ENCODE data around the gene GPR180.

The GPR180 gene

DNA sequence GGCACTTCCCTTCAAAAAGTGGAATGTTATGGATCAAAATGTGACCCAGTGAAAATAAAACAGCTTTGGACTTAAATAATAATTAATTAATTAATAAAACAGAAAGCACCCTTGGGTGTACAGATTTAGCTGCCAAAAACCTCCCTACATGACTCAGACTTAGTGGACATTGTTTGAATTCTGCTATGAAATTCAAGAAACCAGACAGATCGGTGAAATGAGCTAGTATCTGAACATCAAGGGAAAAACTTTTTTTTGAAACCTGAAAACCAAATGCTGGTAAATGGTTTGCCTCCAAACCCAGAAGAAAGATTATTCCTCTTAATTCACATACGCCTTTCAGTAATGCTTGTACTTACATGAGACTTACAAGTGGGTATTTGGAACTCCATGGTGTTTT is 77.2 kb downstream of the GPR180 start:
- no peak for DNase-seq (ENCODE audit: extremely low read depth, low read depth)
- H3K4me3 ChIP-seq (replicated peaks; ENCODE audit: low read depth, low read length) = no peak overlapping the region
- TF ChIP-seq, protein P1, sequence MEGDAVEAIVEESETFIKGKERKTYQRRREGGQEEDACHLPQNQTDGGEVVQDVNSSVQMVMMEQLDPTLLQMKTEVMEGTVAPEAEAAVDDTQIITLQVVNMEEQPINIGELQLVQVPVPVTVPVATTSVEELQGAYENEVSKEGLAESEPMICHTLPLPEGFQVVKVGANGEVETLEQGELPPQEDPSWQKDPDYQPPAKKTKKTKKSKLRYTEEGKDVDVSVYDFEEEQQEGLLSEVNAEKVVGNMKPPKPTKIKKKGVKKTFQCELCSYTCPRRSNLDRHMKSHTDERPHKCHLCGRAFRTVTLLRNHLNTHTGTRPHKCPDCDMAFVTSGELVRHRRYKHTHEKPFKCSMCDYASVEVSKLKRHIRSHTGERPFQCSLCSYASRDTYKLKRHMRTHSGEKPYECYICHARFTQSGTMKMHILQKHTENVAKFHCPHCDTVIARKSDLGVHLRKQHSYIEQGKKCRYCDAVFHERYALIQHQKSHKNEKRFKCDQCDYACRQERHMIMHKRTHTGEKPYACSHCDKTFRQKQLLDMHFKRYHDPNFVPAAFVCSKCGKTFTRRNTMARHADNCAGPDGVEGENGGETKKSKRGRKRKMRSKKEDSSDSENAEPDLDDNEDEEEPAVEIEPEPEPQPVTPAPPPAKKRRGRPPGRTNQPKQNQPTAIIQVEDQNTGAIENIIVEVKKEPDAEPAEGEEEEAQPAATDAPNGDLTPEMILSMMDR (IDR thresholded peaks at IDR 0.05; ENCODE audit: low read depth, low read length, missing control alignments) = no peak

DNA sequence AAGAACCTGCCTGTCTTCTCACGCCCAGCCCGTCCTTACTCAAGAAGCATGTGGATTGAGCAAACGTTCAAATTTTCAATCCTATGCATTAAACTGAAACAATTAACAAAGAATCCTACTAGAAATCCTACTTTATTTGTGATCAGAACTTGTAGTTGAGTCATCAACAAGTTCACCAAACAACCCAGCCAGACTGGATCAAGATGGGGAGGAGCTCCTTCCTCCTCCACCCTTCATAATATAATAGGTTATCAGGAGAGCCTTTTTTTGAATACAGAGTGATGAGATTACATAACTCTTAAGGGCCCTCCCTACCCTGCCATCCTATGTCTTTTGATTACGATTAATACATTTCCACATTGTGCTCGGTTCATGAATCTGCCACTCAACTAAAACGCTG is 78.0 kb downstream of the GPR180 start:
- no peak overlapping the region for H3K4me3 ChIP-seq (replicated peaks; ENCODE audit: low read depth, low read length)
- TF ChIP-seq, protein P1 (IDR thresholded peaks at IDR 0.05; ENCODE audit: low read depth, low read length, missing control alignments) = no peak
- DNase-seq (ENCODE audit: extremely low read depth, low read depth) = no peak

DNA sequence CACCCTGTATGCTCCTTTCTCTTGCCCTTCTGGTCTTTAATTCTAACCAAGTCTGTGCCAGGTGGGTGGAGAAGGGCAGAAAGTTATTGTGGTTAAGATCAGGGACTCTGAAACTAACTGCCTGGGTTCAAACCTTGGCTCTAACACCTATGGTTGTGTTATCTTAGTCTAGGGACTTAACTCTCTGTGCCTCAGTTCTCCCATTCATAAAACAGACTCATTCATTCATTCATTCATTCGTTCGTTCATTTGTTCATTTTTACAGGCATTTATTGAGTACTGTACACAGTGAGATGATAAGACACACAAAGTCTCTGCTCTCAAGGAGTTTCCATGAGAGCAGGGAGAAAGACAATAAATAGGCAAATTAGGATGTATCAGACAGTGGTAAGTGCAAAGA is 80.6 kb downstream of the GPR180 start:
- H3K4me3 ChIP-seq (replicated peaks; ENCODE audit: low read depth, low read length) = no peak overlapping the region
- TF ChIP-seq, protein P1 (IDR thresholded peaks at IDR 0.05; ENCODE audit: low read depth, low read length, missing control alignments) = no peak
- no peak for DNase-seq (ENCODE audit: extremely low read depth, low read depth)

DNA sequence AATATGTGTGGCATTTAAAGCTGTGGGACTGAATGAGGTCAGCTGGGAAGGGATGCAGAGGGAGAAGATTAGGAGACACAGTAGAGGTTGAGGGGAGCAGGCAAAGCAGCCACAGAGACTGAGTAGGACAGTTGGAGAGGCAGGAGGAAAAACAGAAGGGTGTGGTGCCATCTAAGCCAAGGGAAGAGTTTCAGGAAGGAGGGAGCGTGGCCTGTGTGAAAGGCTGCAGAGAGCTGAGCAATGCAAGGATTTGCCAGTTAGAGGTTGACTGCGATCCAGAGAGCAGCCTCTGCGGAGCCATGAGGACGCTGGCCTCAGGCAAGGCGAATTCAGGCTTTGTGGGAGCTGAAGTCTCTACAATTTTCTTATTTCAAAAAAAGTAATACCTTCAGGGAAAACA is 81.8 kb downstream of the GPR180 start:
- TF ChIP-seq, protein P1 (IDR thresholded peaks at IDR 0.05; ENCODE audit: low read depth, low read length, missing control alignments) = no peak
- no peak overlapping the region for H3K4me3 ChIP-seq (replicated peaks; ENCODE audit: low read depth, low read length)
- DNase-seq (ENCODE audit: extremely low read depth, low read depth) = no peak

Measured in HFF-Myc (cell line).